Psoas muscle (tissue), 8 donors: ENCODE measurements around the gene SVOPL. TPM values are rescaled to one million over a fixed set of nuclear protein-coding genes. Genes with fewer than 3 reads are reported as not detected.

Source experiments
- ATAC-seq, 4 donors: fragments of 200-7000 bp; cut with Tn5 transposase; one replicate each; pipeline ENCODE4 v1.9.1; 2020; ENCODE audit warnings: moderate library complexity in 3 of 4, mild to moderate bottlenecking in 2 of 4
- DNase-seq, 2 donors: peaks; one replicate each; pipeline ENCODE4 v3.0.0-alpha.2; 2020
- H3K27ac ChIP-seq: fragments of 200-600 bp; one replicate; pipeline ENCODE4 v1.8.0; 2022
- H3K27me3 ChIP-seq, 3 donors: fragments of 200-600 bp in 1 of 3; one replicate each; pipeline versions ENCODE4 v1.6.1 to v1.8.0; 2013 to 2022; ENCODE audit warnings: low read length in 2 of 3, mild to moderate bottlenecking in 2 of 3, moderate library complexity in 1 of 3; ENCODE audit not compliant: insufficient read depth in 3 of 3
- H3K36me3 ChIP-seq, 2 donors: fragments of 200-600 bp in 1 of 2; one replicate each; pipeline versions ENCODE4 v1.6.1 to v1.8.0; 2013 to 2022; ENCODE audit warnings: low read depth in 1 of 2, mild to moderate bottlenecking in 1 of 2, moderate library complexity in 1 of 2; ENCODE audit not compliant: insufficient read depth in 1 of 2
- H3K4me1 ChIP-seq: fragments of 200-600 bp; one replicate; pipeline ENCODE4 v1.8.0; 2022
- H3K4me3 ChIP-seq: fragments of 200-600 bp; one replicate; pipeline ENCODE4 v1.8.0; 2022; ENCODE audit warnings: mild to moderate bottlenecking
- H3K9me3 ChIP-seq: fragments of 200-600 bp; one replicate; pipeline ENCODE4 v1.8.0; 2022
- CTCF ChIP-seq: fragments of 200-600 bp; IDR thresholded peaks from one replicate; pipeline ENCODE4 v1.8.0; 2022; ENCODE audit warnings: antibody characterized with exemption
- WGBS, 3 donors: extraction: QIAGEN DNeasy Blood & Tissue Kit; methylation state at CpG; one replicate each; pipeline versions ENCODE4 v1.1.6 to v1.1.7; 2013; 5-methylcytosine and 5-hydroxymethylcytosine counted together
- intact Hi-C, 2 donors: fragments of 100-400 bp; cut with DNase I; formaldehyde crosslinking; loops; one replicate each; pipeline versions ENCODE4 v1.11.0 to v1.14.2; 2022
- polyA plus RNA-seq, 3 donors: library from polyadenylated mRNA; stranded (reverse); fragments of 200-250 nt; gene quantifications; one replicate each; pipeline ENCODE4 v1.2.3, GENCODE V29; 2013
- total RNA-seq, 4 donors: library from RNA; stranded (reverse); fragmentation: NEBNext Ultra II Directional in 2 of 4; extraction: Animal tissue kit (Norgen Biotek cat#: 25700) in 2 of 4; gene quantifications; one replicate each; pipeline versions ENCODE4 v1.2.1 to v1.2.4, GENCODE V29; 2021 to 2023
- donor health status: healthy with polysubstance abuse.
- donor health status: DM: no; HTN: no; CAD: no; lungs with moderate emphysema.
- donor health status: Bipolar disorder and iron deficiency.
- donor health status: healthy.
- donor health status: DM: yes; HTN: yes; CAD: no.
- donor health status: DM: no; HTN: no; CAD: no.
- donor health status: DM: no; HTN: no; CAD: no.
- donor health status: DM: yes; HTN: yes; CAD: no.

Gene SVOPL
- total and polyA plus RNA-seq, 7 donors, result 0.01 TPM; not detected in 6

GRCh38 chr7:138559448-138559847 is 141.7 kb downstream of the SVOPL start:
- Histone ChIP-seq H3K9me3 (peaks cover 22% of the 10 kb centered on the region), H3K4me1 (no peaks in the 10 kb centered on the region), H3K36me3 (peaks cover 17 to 81% of the 10 kb centered on the region in 2 donors), H3K27me3 (no peaks in the 10 kb centered on the region), H3K27ac (no peak overlapping the region), H3K4me3 (no peak overlapping the region)
- TF ChIP-seq CTCF, result no peak
- DNase-seq (no peak), ATAC-seq (no peak)
- 98 to 99% (median 98%) methylated on average over 5 of the region's 5 CpGs for WGBS, 3 donors
- intact Hi-C loops, result no loop called here

- peaks cover 21 to 89% of the 10 kb centered on the region in 2 donors for H3K36me3 ChIP-seq
- H3K27ac ChIP-seq, result no peak overlapping the region
- DNase-seq (no peak), ATAC-seq (no peak)
- no peaks in the 10 kb centered on the region for H3K27me3 ChIP-seq
- no peak for TF ChIP-seq CTCF
- intact Hi-C loops, result no loop called here
- 96 to 99% (median 98%) methylated on average over 3 of the region's 3 CpGs for WGBS, 3 donors
- H3K9me3 ChIP-seq, result peaks cover 22% of the 10 kb centered on the region
- H3K4me3 ChIP-seq, result no peak overlapping the region
- H3K4me1 ChIP-seq, result no peaks in the 10 kb centered on the region
Observed at GRCh38 chr7:138556771-138557484, 144.2 kb downstream of the SVOPL start.

GRCh38 chr7:138555684-138556083 is 145.5 kb downstream of the SVOPL start:
- H3K4me1 ChIP-seq, result no peaks in the 10 kb centered on the region
- no peaks in the 10 kb centered on the region for H3K27me3 ChIP-seq
- H3K36me3 ChIP-seq, result peaks cover 16 to 94% of the 10 kb centered on the region in 2 donors
- 98 to 100% (median 100%) methylated on average over 4 of the region's 4 CpGs for WGBS, 3 donors
- H3K4me3 ChIP-seq, result no peak overlapping the region
- TF ChIP-seq CTCF, result no peak
- H3K27ac ChIP-seq, result no peak overlapping the region
- no peak for DNase-seq
- H3K9me3 ChIP-seq, result peaks cover 22% of the 10 kb centered on the region
- intact Hi-C loops, result no loop called here
- no peak for ATAC-seq

GRCh38 chr7:138554674-138555073 is 146.5 kb downstream of the SVOPL start:
- no peak overlapping the region for H3K4me3 ChIP-seq
- ATAC-seq (no peak), DNase-seq (no peak)
- H3K27ac ChIP-seq, result no peak overlapping the region
- H3K4me1 ChIP-seq, result no peaks in the 10 kb centered on the region
- no peak for TF ChIP-seq CTCF
- peaks cover 22% of the 10 kb centered on the region for H3K9me3 ChIP-seq
- peaks cover 16 to 93% of the 10 kb centered on the region in 2 donors for H3K36me3 ChIP-seq
- intact Hi-C loops, result no loop called here
- H3K27me3 ChIP-seq, result no peaks in the 10 kb centered on the region
- 97 to 99% (median 97%) methylated on average over 4 of the region's 4 CpGs for WGBS, 3 donors

- no peaks in the 10 kb centered on the region for H3K4me1 ChIP-seq
- 95 to 98% (median 96%) methylated on average over 4 of the region's 4 CpGs for WGBS, 3 donors
- peaks cover 16 to 84% of the 10 kb centered on the region in 2 donors for H3K36me3 ChIP-seq
- TF ChIP-seq CTCF, result no peak
- ATAC-seq, result no peak
- no peak overlapping the region for H3K27ac ChIP-seq
- H3K27me3 ChIP-seq, result no peaks in the 10 kb centered on the region
- H3K9me3 ChIP-seq, result peaks cover 22% of the 10 kb centered on the region
- H3K4me3 ChIP-seq, result no peak overlapping the region
- intact Hi-C loops, result no loop called here
- no peak for DNase-seq
Observed at GRCh38 chr7:138553805-138554204, 147.4 kb downstream of the SVOPL start.
